HepG2 (cell line): ENCODE results near the gene TTPAL. TPM values are rescaled to one million over a fixed set of nuclear protein-coding genes. Genes with fewer than 3 reads are reported as not detected.

Source experiments
- ATAC-seq: fragments of 200-7000 bp; cut with Tn5 transposase; 3 replicates; pipeline ENCODE4 v1.9.1; 2020; ENCODE audit warnings: mild to moderate bottlenecking, moderate library complexity
- BruUV-seq: library from RNA; stranded (reverse); fragments of 400-500 nt; replicated peaks from 2 replicates; lab custom pipeline; 2021; lab: Mats Ljungman, UMichigan
- CTCF ChIA-PET: fragments of 300-600 bp; formaldehyde crosslinking; extraction: SDS; loops from one replicate; lab custom pipeline; 2021; ENCODE audit warnings: low total read pairs, inconsistent platforms, low intra/inter-chr PET ratio; lab: Yijun Ruan, JAX
- POLR2A ChIA-PET: fragments of 350-600 bp; sonication (Branson Sonifier 250); formaldehyde crosslinking; loops from one replicate; lab custom pipeline; 2020; ENCODE audit warnings: antibody characterized with exemption, inconsistent platforms; lab: Yijun Ruan, JAX
- DNase-seq: peaks from one replicate; pipeline ENCODE4 v3.0.0-alpha.2; 2015; ENCODE audit warnings: low spot score
- FAIRE-seq: peaks from 3 replicates; lab custom pipeline; 2011; peaks lifted over from hg19 to GRCh38; lab: Jason Lieb, UNC
- H2AFZ ChIP-seq: one replicate; pipeline ENCODE4 v1.6.1; 2011; ENCODE audit warnings: low read length, inconsistent platforms
- H3K27ac ChIP-seq: fragments of 300-600 bp; 3 replicates; pipeline ENCODE4 v1.8.0; 2011; ENCODE audit warnings: mixed run types, mild to moderate bottlenecking, mixed read lengths, low read length, inconsistent platforms; ENCODE audit not compliant: insufficient read depth; ENCODE audit errors: extremely low read length
- H3K27me3 ChIP-seq, 2 experiments: fragments of 200-600 bp in 1 of 2; 2 replicates in 1 of 2; 3 replicates in 1 of 2; pipeline versions ENCODE4 v1.6.0 to v1.8.0; 2011; ENCODE audit warnings: low read length in 2 of 2, mild to moderate bottlenecking in 2 of 2, moderate library complexity in 2 of 2, inconsistent platforms in 1 of 2; ENCODE audit not compliant: insufficient read depth in 2 of 2, control insufficient read depth in 1 of 2
- H3K36me3 ChIP-seq, 2 experiments: fragments of 200-600 bp in 1 of 2; replicated peaks in 1 of 2; 2 replicates in 1 of 2; 3 replicates in 1 of 2; pipeline versions ENCODE4 v1.5.1 to v1.8.0; 2011; ENCODE audit warnings: low read length in 2 of 2, inconsistent platforms in 1 of 2; ENCODE audit not compliant: insufficient read depth in 2 of 2, control insufficient read depth in 1 of 2
- H3K4me1 ChIP-seq: 2 replicates; pipeline ENCODE4 v1.5.1; 2012; ENCODE audit warnings: low read length, inconsistent platforms; ENCODE audit not compliant: insufficient read depth
- H3K4me2 ChIP-seq: 2 replicates; pipeline ENCODE4 v1.6.0; 2011; ENCODE audit warnings: low read depth, low read length, inconsistent platforms
- H3K4me3 ChIP-seq, 3 experiments: fragments of 200-600 bp in 1 of 3; sonication (generic), shearing (Covaris generic) in 1 of 3; replicated peaks in 1 of 3; 2 replicates each; pipeline ENCODE4 v1.5.1; 2011 to 2016; ENCODE audit warnings: low read length in 3 of 3, inconsistent platforms in 2 of 3, low read depth in 2 of 3, mild to moderate bottlenecking in 2 of 3, control low read depth in 1 of 3, mixed read lengths in 1 of 3; ENCODE audit not compliant: insufficient read depth in 1 of 3
- H3K79me2 ChIP-seq: one replicate; pipeline ENCODE4 v1.6.1; 2011; ENCODE audit warnings: low read length, inconsistent platforms; ENCODE audit not compliant: insufficient read depth
- H3K9ac ChIP-seq: 2 replicates; pipeline ENCODE4 v1.6.0; 2011; ENCODE audit warnings: mild to moderate bottlenecking, low read depth, low read length, inconsistent platforms; ENCODE audit not compliant: insufficient read depth
- H3K9me3 ChIP-seq: 2 replicates; pipeline ENCODE4 v1.5.1; 2012; ENCODE audit warnings: mild to moderate bottlenecking, low read length
- H4K20me1 ChIP-seq: 2 replicates; pipeline ENCODE4 v1.6.0; 2011; ENCODE audit warnings: inconsistent platforms, mild to moderate bottlenecking, low read length, moderate library complexity; ENCODE audit not compliant: insufficient read depth
- ARNT2 ChIP-seq: sonication (generic); formaldehyde crosslinking; IDR thresholded peaks from 2 replicates; pipeline ENCODE4 v1.8.0; 2022; ENCODE audit warnings: mild to moderate bottlenecking, low read depth, missing genetic modification reagents, moderate library complexity
- BCL6 ChIP-seq: IDR thresholded peaks from 2 replicates; pipeline ENCODE4 v1.6.1; 2016; ENCODE audit warnings: missing genetic modification reagents, missing compliant biosample characterization
- GTF3A ChIP-seq: sonication (generic); formaldehyde crosslinking; conservative IDR thresholded peaks from 2 replicates; pipeline ENCODE4 v1.4.0; 2020; ENCODE audit warnings: mild to moderate bottlenecking, missing genetic modification reagents
- KDM6A ChIP-seq: IDR thresholded peaks from 2 replicates; pipeline ENCODE4 v1.6.1; 2016; ENCODE audit warnings: low read depth
- KLF12 ChIP-seq: sonication (generic); formaldehyde crosslinking; IDR thresholded peaks from 2 replicates; pipeline ENCODE4 v1.4.0; 2020; ENCODE audit warnings: missing genetic modification reagents, borderline replicate concordance
- MATR3 ChIP-seq: sonication (generic); formaldehyde crosslinking; IDR thresholded peaks from 2 replicates; pipeline ENCODE4 v1.4.0; 2020; ENCODE audit warnings: missing genetic modification reagents
- MTF2 ChIP-seq: sonication (generic); formaldehyde crosslinking; IDR thresholded peaks from 2 replicates; pipeline ENCODE4 v1.5.0; 2020; ENCODE audit warnings: missing genetic modification reagents, borderline replicate concordance
- RFX5 ChIP-seq: IDR thresholded peaks from 2 replicates; pipeline ENCODE4 v1.6.1; 2011; ENCODE audit warnings: low read depth, low read length, improper control_type of control experiment
- SAP130 ChIP-seq: IDR thresholded peaks from 2 replicates; pipeline ENCODE4 v1.6.1; 2016; ENCODE audit warnings: low read depth
- SNAPC4 ChIP-seq: sonication (generic); formaldehyde crosslinking; IDR thresholded peaks from 2 replicates; pipeline ENCODE4 v1.4.0; 2020; ENCODE audit warnings: mild to moderate bottlenecking, missing genetic modification reagents
- SYNCRIP ChIP-seq: fragments of 200-400 bp; formaldehyde crosslinking; IDR thresholded peaks from 2 replicates; pipeline ENCODE4 v1.6.1; 2018; ENCODE audit warnings: mild to moderate bottlenecking, low read depth, low read length; ENCODE audit not compliant: insufficient read depth
- XRCC5 ChIP-seq: fragments of 200-400 bp; formaldehyde crosslinking; optimal IDR thresholded peaks from 2 replicates; pipeline ENCODE3; 2017; ENCODE audit warnings: mild to moderate bottlenecking, low read length
- ZNF20 ChIP-seq: sonication (generic); formaldehyde crosslinking; IDR thresholded peaks from 2 replicates; pipeline ENCODE4 v1.4.0; 2020; ENCODE audit warnings: mild to moderate bottlenecking, moderate library complexity, missing genetic modification reagents
- ZNF354B ChIP-seq: sonication (generic); formaldehyde crosslinking; IDR thresholded peaks from 2 replicates; pipeline ENCODE4 v1.8.0; 2022; ENCODE audit warnings: mild to moderate bottlenecking, missing genetic modification reagents
- ZNF629 ChIP-seq: sonication (generic); formaldehyde crosslinking; conservative IDR thresholded peaks from 2 replicates; pipeline ENCODE4 v1.5.0; 2020; ENCODE audit warnings: missing genetic modification reagents
- WGBS: methylation state at CpG from one replicate; pipeline ENCODE4 v1.1.6; 2017; ENCODE audit warnings: low lambda C conversion rate; 5-methylcytosine and 5-hydroxymethylcytosine counted together
- in situ Hi-C: cut with HindIII; loops from 2 replicates; pipeline ENCODE4 v1.10.0; 2017; ENCODE audit warnings: low pct_unique_long_range_greater_than_20kb; ENCODE audit not compliant: extremely low pct_ligation_motif_present
- intact Hi-C: fragments of 100-400 bp; cut with micrococcal nuclease; formaldehyde crosslinking; loops from one replicate; pipeline ENCODE4 v1.10.0; 2022; ENCODE audit not compliant: unreplicated experiment
- polyA plus RNA-seq, 8 experiments: library from polyadenylated mRNA; depleted of rRNA in 3 of 8; stranded (reverse) in 7 of 8; unstranded in 1 of 8; fragments of >200 nt; fragmentation: Illumina TruSeq in 4 of 8; extraction: Trizol in 4 of 8; gene quantifications; 2 replicates each; pipeline versions ENCODE4 v1.2.1 to v1.2.3, GENCODE V29; 2011 to 2016; ENCODE audit warnings: low read depth in 4 of 8, missing spikeins in 1 of 8, mixed read lengths in 1 of 8; ENCODE audit not compliant: insufficient read depth in 1 of 8
- total RNA-seq, 5 experiments: library from RNA; depleted of rRNA; stranded (reverse); fragments of >200 nt; fragmentation: Illumina TruSeq; extraction: Trizol; gene quantifications; 2 replicates each; pipeline ENCODE4 v1.2.3, GENCODE V29; 2016; ENCODE audit warnings: low read depth in 1 of 5

Gene TTPAL
- total and polyA plus RNA-seq, 2 of the 13 experiments (the other 11 are each of a cell fraction or from before 2014, with no cell fraction given): 4.3 to 18.8 TPM

- TF ChIP-seq ZNF629 (CRISPR knock-in tag): 0 out of 2 replicates have a peak, but pooled peaks have one; percentile 22
- no peak for TF ChIP-seq SAP130 (CRISPR knock-in tag)
Measured at GRCh38 chr20:44445742-44446710, 29.6 kb upstream of the TTPAL start (continued).

GRCh38 chr20:44447827-44448419 lies 27.8 kb upstream of the TTPAL start:
- no peak overlapping the region for H3K4me3 ChIP-seq
- no peak overlapping the region for H3K27ac ChIP-seq
- FAIRE-seq: peak; percentile 40
- H3K79me2 ChIP-seq: no peaks in the 10 kb centered on the region
- no peaks in the 10 kb centered on the region for H3K9me3 ChIP-seq
- BruUV-seq: no TSS peak
- peaks cover 75% of the 10 kb centered on the region for H3K4me1 ChIP-seq
- no peak overlapping the region for H2AFZ ChIP-seq
- no peaks in the 10 kb centered on the region for H4K20me1 ChIP-seq
- in situ Hi-C loops (no loop called here), intact Hi-C loops (loop anchor here (5.0 kb wide), 1 partner anchor 56 kb away; no protein-coding TSS in a partner anchor)
- peak overlapping the region; percentile 10 for H3K4me2 ChIP-seq
- no peak overlapping the region for H3K9ac ChIP-seq
- H3K36me3 ChIP-seq: no peaks in the 10 kb centered on the region
- no peaks in the 10 kb centered on the region for H3K27me3 ChIP-seq
- POLR2A ChIA-PET: interaction anchor here (1.0 kb wide), 1 partner anchor 36 kb away, joined by 3 read pairs; no protein-coding TSS in a partner anchor
- CTCF ChIA-PET: no interaction called here
- DNase-seq: no peak
- ATAC-seq: peak; percentile 6; the same call in 1 of the 3 replicates
- WGBS: 5% methylated on average over 3 of the region's 3 CpGs
- no peak for TF ChIP-seq ARNT2
- TF ChIP-seq RFX5: no peak
- TF ChIP-seq MTF2: no peak
- TF ChIP-seq ZNF354B (CRISPR knock-in tag): 0 out of 2 replicates have a peak, but pooled peaks have one; percentile 58
- no peak for TF ChIP-seq ZNF20 (CRISPR knock-in tag)
- TF ChIP-seq SYNCRIP: no peak
- TF ChIP-seq SNAPC4 (CRISPR knock-in tag): no peak
- no peak for TF ChIP-seq GTF3A
- TF ChIP-seq XRCC5: peak; percentile 76
- no peak for TF ChIP-seq MATR3 (CRISPR knock-in tag)
- no peak for TF ChIP-seq KDM6A (CRISPR knock-in tag)
- no peak for TF ChIP-seq KLF12 (CRISPR knock-in tag)
- TF ChIP-seq BCL6 (CRISPR knock-in tag): no peak
